ENCODE results near the gene THUMPD2. TPM values are rescaled to one million over a fixed set of nuclear protein-coding genes. Genes with fewer than 3 reads are reported as not detected.

THUMPD2 gene
- total RNA-seq, 4 donors from 2014 or later: 6.2 to 18.6 (median 11.8) TPM

DNA sequence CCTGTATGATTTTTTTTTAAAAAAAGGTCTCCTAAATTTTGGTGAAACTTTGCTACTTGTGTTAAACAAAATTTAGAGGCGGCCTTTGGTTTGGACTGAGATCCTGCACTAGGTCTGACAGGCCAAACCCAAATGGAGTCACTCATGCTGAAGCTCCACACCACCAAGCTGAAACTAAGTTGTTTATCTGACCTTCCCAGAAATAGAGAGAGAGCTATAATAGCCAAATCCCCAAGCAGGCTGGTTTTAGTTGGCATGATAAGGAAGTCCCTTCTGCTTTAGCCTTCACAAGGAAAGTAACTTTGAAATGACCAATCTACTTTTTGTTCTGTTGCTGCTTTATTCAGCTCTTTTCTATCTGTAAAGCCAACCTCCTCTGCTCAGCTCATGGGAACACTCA lies 17.1 kb upstream of the THUMPD2 start:
- no peak for TF ChIP-seq CTCF (IDR thresholded peaks at IDR 0.05; ENCODE audit: low read depth)

GRCh38 chr2:39787950-39788349 lies 8.9 kb upstream of the THUMPD2 start:
- TF ChIP-seq CTCF (IDR thresholded peaks at IDR 0.05; ENCODE audit: low read depth): no peak

DNA sequence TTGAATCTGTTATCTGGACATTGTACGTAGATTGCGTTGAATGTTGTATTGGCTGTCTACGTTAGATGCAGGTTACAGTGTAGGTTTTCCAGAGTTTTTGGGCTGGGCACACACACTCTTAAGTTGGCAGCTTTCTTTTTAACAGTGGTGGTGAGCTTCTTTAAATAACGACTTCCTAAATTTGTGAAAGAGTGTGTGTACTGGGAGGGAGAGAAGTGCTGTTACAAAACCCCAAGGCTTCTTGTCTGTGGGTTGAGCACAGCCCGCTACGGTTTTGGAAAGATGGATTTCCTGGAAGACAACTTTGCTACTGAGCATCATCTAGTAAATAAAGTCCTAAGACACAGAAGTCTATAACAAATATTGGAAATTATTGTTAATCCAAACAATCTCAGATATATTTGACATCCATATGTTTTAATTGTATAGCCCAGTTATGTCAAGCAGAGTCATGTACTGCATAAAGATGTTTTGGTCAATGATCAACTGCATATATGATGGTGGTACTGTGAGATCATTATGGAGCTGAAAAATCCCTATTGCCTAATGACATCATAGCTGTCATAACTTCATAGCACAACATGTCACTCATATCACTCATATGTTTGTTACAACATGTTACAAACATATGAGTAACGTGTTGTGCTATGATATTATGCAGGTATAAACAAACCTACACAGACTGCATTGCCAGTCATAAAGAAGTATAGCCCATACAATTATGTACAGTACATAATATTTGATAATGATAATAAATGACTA lies 7.9 kb upstream of the THUMPD2 start:
- no peak for TF ChIP-seq CTCF (IDR thresholded peaks at IDR 0.05; ENCODE audit: low read depth)

- TF ChIP-seq CTCF (IDR thresholded peaks at IDR 0.05; ENCODE audit: low read depth): no peak
Observed at GRCh38 chr2:39782591-39782990, 3.5 kb upstream of the THUMPD2 start.

DNA sequence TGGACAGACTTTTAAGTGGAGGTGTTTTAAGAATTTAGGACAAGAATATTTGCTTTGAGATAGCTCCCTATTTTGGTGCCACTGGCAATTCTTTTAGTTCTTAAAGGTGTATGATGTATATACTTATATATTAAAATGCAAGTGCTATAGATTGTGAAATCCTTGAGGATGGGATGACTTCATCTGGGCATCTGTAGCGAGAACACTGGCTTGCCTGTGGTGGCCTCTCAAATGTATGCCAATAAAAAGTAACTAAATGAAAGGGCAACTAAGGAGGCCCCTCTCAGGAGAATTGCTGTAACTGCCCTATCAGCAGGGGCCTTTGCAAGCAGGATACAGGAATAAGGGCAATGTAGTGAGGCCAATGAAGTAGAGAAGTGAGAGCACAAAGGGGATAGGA lies 2.6 kb upstream of the THUMPD2 start:
- TF ChIP-seq CTCF (IDR thresholded peaks at IDR 0.05; ENCODE audit: low read depth): no peak

- no peak for TF ChIP-seq CTCF (IDR thresholded peaks at IDR 0.05; ENCODE audit: low read depth)
Observed at GRCh38 chr2:39780825-39781600, 2.0 kb upstream of the THUMPD2 start.

GRCh38 chr2:39779927-39780326 lies 869 bp upstream of the THUMPD2 start:
- TF ChIP-seq CTCF (IDR thresholded peaks at IDR 0.05; ENCODE audit: low read depth): no peak

Data from subcutaneous adipose tissue (tissue), 4 donors.